ENCODE data around the gene LIMS2.

- no peak for TF ChIP-seq ZNF274 (IDR thresholded peaks at IDR 0.05; ENCODE audit: low read depth, low read length)
- no peak for TF ChIP-seq YY1 (IDR thresholded peaks at IDR 0.05; ENCODE audit: insufficient read depth, insufficient read length)
- no peak for TF ChIP-seq SUZ12 (IDR thresholded peaks at IDR 0.05; ENCODE audit: extremely low read depth, insufficient read depth, insufficient read length)
Measured at GRCh38 chr2:127706215-127706990, 31.1 kb upstream of the LIMS2 start.

All from NT2/D1 (cell line).